Activated naive CD4-positive, alpha-beta T cell treated with anti-CD3 and anti-CD28 coated beads for 36 hours (primary cell): ENCODE data around the gene TREML1. TPM values are rescaled to one million over a fixed set of nuclear protein-coding genes. Genes with fewer than 3 reads are reported as not detected.
"Not testable (repeated sequence)": the region's sequence is repeated elsewhere in the genome, so short reads cannot be mapped to it uniquely, and the experiment has no call there.

Experiments
- CTCF ChIA-PET: fragments of 350-600 bp; sonication (Branson Sonifier 250); formaldehyde crosslinking; loops from one replicate; lab custom pipeline; 2021; ENCODE audit warnings: antibody characterized with exemption; lab: Charles Lee
- DNase-seq: peaks from one replicate; pipeline ENCODE4 v3.0.0-alpha.2; 2020
- H3K27ac Mint-ChIP-seq: one replicate; pipeline ENCODE4 v1.8.0; 2021; ENCODE audit warnings: mild to moderate bottlenecking, mixed read lengths
- H3K27me3 Mint-ChIP-seq: one replicate; pipeline ENCODE4 v1.8.0; 2021; ENCODE audit warnings: low read depth, mixed read lengths
- H3K36me3 Mint-ChIP-seq: one replicate; pipeline ENCODE4 v1.8.0; 2021; ENCODE audit warnings: low read depth, mixed read lengths
- H3K4me1 Mint-ChIP-seq: one replicate; pipeline ENCODE4 v1.8.0; 2021; ENCODE audit warnings: low read depth, mixed read lengths
- H3K4me3 Mint-ChIP-seq: one replicate; pipeline ENCODE4 v1.8.0; 2021; ENCODE audit warnings: mild to moderate bottlenecking, moderate library complexity, mixed read lengths
- H3K9me3 Mint-ChIP-seq: one replicate; pipeline ENCODE4 v1.8.0; 2021; ENCODE audit warnings: mixed read lengths
- intact Hi-C: fragments of 100-400 bp; cut with micrococcal nuclease; formaldehyde crosslinking; loops from one replicate; pipeline ENCODE4 v1.15.1; 2023
- total RNA-seq, 2 experiments: library from RNA; stranded (reverse); gene quantifications; one replicate each; pipeline ENCODE4 v1.2.3, GENCODE V29; 2021

Gene TREML1
- total RNA-seq, 2 experiments from 2014 or later = not detected

- intact Hi-C loops = no loop called here
- Mint-ChIP-seq H3K9me3 (no peaks in the 10 kb centered on the region), H3K36me3 (peaks cover 22% of the 10 kb centered on the region), H3K27me3 (no peaks in the 10 kb centered on the region), H3K27ac (no peak overlapping the region), H3K4me3 (no peak overlapping the region), H3K4me1 (no peaks in the 10 kb centered on the region)
- DNase-seq = no peak
- CTCF ChIA-PET = interaction anchor here (0.6 kb wide), 1 partner anchor 134 kb away, joined by 3 read pairs; no protein-coding TSS in a partner anchor
Observed at GRCh38 chr6:41122918-41123317, 31.2 kb downstream of the TREML1 start.

DNA sequence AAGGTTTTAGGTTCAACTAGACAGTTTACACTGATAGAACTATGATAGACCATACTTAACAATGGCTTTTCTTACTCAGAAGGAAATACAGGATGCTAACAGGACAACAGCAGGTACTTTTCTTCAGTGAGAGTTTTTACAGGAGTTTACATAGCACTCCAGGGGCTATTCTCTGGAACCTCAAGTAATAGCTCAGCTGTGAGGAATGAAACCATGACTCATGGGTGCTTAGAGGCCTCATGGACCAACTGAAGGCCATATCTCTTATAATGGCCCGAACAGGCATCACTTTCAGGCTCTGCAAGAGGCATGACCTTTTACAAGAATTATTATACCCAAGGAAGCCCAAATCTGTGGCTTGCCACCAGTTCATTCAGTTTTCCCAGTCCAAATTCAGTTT is 31.8 kb downstream of the TREML1 start:
- CTCF ChIA-PET = no interaction called here
- Mint-ChIP-seq H3K36me3 (peaks cover 20% of the 10 kb centered on the region), H3K27me3 (no peaks in the 10 kb centered on the region), H3K4me1 (no peaks in the 10 kb centered on the region), H3K27ac (no peak overlapping the region), H3K4me3 (no peak overlapping the region), H3K9me3 (no peaks in the 10 kb centered on the region)
- DNase-seq = no peak
- intact Hi-C loops = no loop called here

DNA sequence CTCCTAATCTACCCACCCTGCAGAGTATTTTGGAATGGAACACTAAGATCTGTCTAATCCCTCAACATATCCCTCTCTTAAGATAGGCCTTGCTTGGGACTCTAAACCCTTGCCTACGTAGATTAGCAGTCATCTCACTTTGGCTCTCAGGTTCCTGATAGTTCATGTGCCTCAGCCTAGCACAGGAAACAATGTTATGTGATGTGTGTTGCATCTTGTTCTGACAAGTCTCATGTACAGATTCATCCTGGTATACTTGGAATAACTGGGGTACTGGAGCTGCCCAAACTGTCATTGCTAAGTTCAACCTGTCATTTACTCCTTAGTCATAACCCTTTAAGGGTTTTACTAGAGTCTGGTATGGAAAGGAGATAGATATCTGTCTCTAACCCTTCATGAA is 34.1 kb downstream of the TREML1 start:
- peaks cover 19% of the 10 kb centered on the region for H3K36me3 Mint-ChIP-seq
- no peaks in the 10 kb centered on the region for H3K4me1 Mint-ChIP-seq
- no peak for DNase-seq
- no peaks in the 10 kb centered on the region for H3K27me3 Mint-ChIP-seq
- no peak overlapping the region for H3K27ac Mint-ChIP-seq
- H3K4me3 Mint-ChIP-seq = no peak overlapping the region
- intact Hi-C loops = no loop called here
- no peaks in the 10 kb centered on the region for H3K9me3 Mint-ChIP-seq
- CTCF ChIA-PET = interaction anchor here (1.5 kb wide), 1 partner anchor 62 kb away, joined by 4 read pairs; no protein-coding TSS in a partner anchor

- H3K36me3 Mint-ChIP-seq = peaks cover 15% of the 10 kb centered on the region
- no peak for DNase-seq
- intact Hi-C loops = no loop called here
- H3K4me1 Mint-ChIP-seq = no peaks in the 10 kb centered on the region
- no peaks in the 10 kb centered on the region for H3K9me3 Mint-ChIP-seq
- no peak overlapping the region for H3K27ac Mint-ChIP-seq
- CTCF ChIA-PET = no interaction called here
- no peaks in the 10 kb centered on the region for H3K27me3 Mint-ChIP-seq
- no peak overlapping the region for H3K4me3 Mint-ChIP-seq
Observed at GRCh38 chr6:41119508-41119907, 34.6 kb downstream of the TREML1 start.

DNA sequence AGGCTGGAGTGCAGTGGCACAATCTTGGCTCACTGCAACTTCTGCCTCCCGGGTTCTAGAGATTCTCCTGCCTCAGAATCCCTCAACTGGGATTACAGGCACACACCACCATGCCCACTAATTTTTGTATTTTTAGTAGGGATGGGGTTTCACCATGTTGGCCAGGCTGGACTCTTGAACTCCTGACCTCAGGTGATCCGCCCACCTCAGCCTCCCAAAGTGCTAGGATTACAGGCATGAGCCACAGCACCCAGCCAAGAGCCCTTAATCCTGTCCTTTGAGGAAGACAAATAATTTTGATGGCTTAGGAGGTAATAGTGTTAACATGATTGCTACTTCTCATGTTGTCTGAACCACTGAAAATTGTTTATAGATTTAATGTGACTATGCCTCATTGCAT is 39.1 kb downstream of the TREML1 start:
- H3K27me3 Mint-ChIP-seq, H3K4me3 Mint-ChIP-seq, H3K4me1 Mint-ChIP-seq, intact Hi-C loops, CTCF ChIA-PET, DNase-seq, H3K36me3 Mint-ChIP-seq, H3K9me3 Mint-ChIP-seq, H3K27ac Mint-ChIP-seq: not testable (repeated sequence)

- Mint-ChIP-seq H3K9me3 (no peaks in the 10 kb centered on the region), H3K27me3 (no peaks in the 10 kb centered on the region), H3K4me1 (no peaks in the 10 kb centered on the region), H3K36me3 (peaks cover 4% of the 10 kb centered on the region), H3K27ac (no peak overlapping the region), H3K4me3 (no peak overlapping the region)
- intact Hi-C loops = no loop called here
- CTCF ChIA-PET = no interaction called here
- no peak for DNase-seq
Observed at GRCh38 chr6:41111017-41111416, 43.1 kb downstream of the TREML1 start.

- CTCF ChIA-PET = interaction anchor here (0.7 to 2.5 kb wide), 2 partner anchors 8 to 11 kb away, joined by 3 to 10 read pairs; no protein-coding TSS in a partner anchor
- intact Hi-C loops = loop anchor here (1.0 to 5.0 kb wide), 4 partner anchors 27 to 195 kb away; no protein-coding TSS in a partner anchor
- no peak for DNase-seq
- Mint-ChIP-seq H3K9me3 (no peaks in the 10 kb centered on the region), H3K27me3 (no peaks in the 10 kb centered on the region), H3K4me3 (no peak overlapping the region), H3K27ac (no peak overlapping the region), H3K4me1 (no peaks in the 10 kb centered on the region), H3K36me3 (peaks cover 18% of the 10 kb centered on the region)
Observed at GRCh38 chr6:41103847-41104246, 50.3 kb downstream of the TREML1 start.

GRCh38 chr6:41100871-41101287 is 53.3 kb downstream of the TREML1 start:
- Mint-ChIP-seq H3K9me3 (no peaks in the 10 kb centered on the region), H3K27me3 (no peaks in the 10 kb centered on the region), H3K4me3 (no peak overlapping the region), H3K36me3 (peaks cover 42% of the 10 kb centered on the region), H3K27ac (no peak overlapping the region), H3K4me1 (peaks cover 2% of the 10 kb centered on the region)
- CTCF ChIA-PET = interaction anchor here (0.6 kb wide), 1 partner anchor 214 kb away, joined by 5 read pairs; no protein-coding TSS in a partner anchor
- no peak for DNase-seq
- intact Hi-C loops = loop anchor here (5.0 kb wide), 2 partner anchors 46 to 96 kb away; no protein-coding TSS in a partner anchor

Other genes with a start within 250 kb of the TREML1 start
- gene UNC5CL, start 115.1 kb downstream of the TREML1 start, total RNA-seq = 1 to 10 TPM; 2.3 to 3.0 TPM
- not detected for gene TSPO2, start 111.9 kb downstream of the TREML1 start, total RNA-seq
- gene APOBEC2, start 101.1 kb downstream of the TREML1 start, total RNA-seq = not detected
- gene OARD1, start 82.0 kb downstream of the TREML1 start, total RNA-seq = 10 to 100 TPM; 59.0 to 60.8 TPM
- 10 to 100 TPM; 38.0 to 38.7 TPM for gene NFYA, start 81.4 kb downstream of the TREML1 start, total RNA-seq
- gene TREM2, start 8.8 kb upstream of the TREML1 start, total RNA-seq = not detected
- gene TREML2, start 46.8 kb upstream of the TREML1 start, total RNA-seq = 10 to 100 TPM; 12.1 to 12.2 TPM
- gene TREML4, start 74.0 kb upstream of the TREML1 start, total RNA-seq = not detected
- 1 to 10 TPM; 4.3 to 4.5 TPM for gene TREM1, start 132.3 kb upstream of the TREML1 start, total RNA-seq
- gene NCR2, start 181.3 kb upstream of the TREML1 start, total RNA-seq = not detected